Measurements from ENCODE around the gene HTD2.

Gene HTD2

GRCh38 chr3:58353722-58354553 is 47.6 kb downstream of the HTD2 start:
- POLR2A ChIA-PET (ENCODE audit: low non-redundant PET): interaction anchor here (0.6 kb wide), 2 partner anchors 21 to 52 kb away, joined by 3 to 5 read pairs; partner anchors contain the start of gene PXK
- CTCF ChIA-PET: interaction anchor here (0.6 kb wide), 1 partner anchor 41 kb away, joined by 4 read pairs; no protein-coding TSS in a partner anchor
- TF ChIP-seq CTCF (conservative IDR thresholded peaks at IDR 0.05; ENCODE audit: low read depth): no peak
- no peak overlapping the region for H3K27ac ChIP-seq
- no peak for DNase-seq (ENCODE audit: low spot score)

DNA sequence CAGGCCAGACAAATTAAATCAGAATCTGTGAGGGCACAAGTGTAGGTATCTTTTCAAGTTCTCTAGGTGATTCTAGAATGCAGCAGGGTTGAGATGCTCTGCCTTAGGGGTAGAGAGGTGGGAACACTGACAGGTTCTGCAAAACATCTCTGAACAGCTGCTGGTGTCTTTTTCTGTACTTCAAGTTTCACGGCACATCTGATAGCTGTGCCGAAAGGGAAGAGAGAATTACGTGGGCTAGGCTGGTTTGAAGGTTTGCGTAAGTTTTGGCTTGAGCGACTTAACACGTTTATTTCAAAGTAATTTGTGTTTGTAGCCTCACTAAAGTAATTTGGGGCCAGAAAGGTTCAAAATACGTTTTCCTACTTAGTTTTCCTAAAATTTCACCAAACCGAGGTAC is 48.9 kb downstream of the HTD2 start:
- POLR2A ChIA-PET (ENCODE audit: low non-redundant PET): no interaction called here
- DNase-seq (ENCODE audit: low spot score): no peak
- CTCF ChIA-PET: no interaction called here
- no peak overlapping the region for H3K27ac ChIP-seq
- no peak for TF ChIP-seq CTCF (conservative IDR thresholded peaks at IDR 0.05; ENCODE audit: low read depth)

DNA sequence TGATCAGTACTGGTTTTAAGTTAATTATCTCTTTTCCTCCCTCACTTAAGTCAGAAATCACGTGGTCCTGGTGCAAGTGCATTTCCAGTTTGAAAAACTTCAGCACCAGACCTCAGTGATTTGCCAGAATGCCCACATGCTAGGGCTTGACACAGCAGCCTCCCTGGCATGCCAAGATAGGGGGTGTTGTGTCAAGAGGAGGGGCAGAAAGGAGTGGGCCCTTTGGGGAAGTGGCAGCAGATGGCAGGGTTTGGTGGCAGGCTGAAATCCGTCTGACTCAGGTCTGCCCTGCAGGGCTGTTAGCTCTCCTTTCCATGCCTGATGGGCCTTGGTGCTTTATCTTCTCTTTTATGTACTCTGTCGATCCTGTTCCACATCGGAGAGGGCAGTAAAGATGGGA is 49.7 kb downstream of the HTD2 start:
- no peak for TF ChIP-seq CTCF (conservative IDR thresholded peaks at IDR 0.05; ENCODE audit: low read depth)
- ChIA-PET CTCF (interaction anchor here (0.7 kb wide), 1 partner anchor 170 kb away, joined by 5 read pairs; no protein-coding TSS in a partner anchor), POLR2A (ENCODE audit: low non-redundant PET) (interaction anchor here (0.5 kb wide), 1 partner anchor 166 kb away, joined by 3 read pairs; no protein-coding TSS in a partner anchor)
- peak overlapping the region; percentile 57 for H3K27ac ChIP-seq
- DNase-seq (ENCODE audit: low spot score): no peak

- no peak overlapping the region for H3K27ac ChIP-seq
- no peak for DNase-seq (ENCODE audit: low spot score)
- POLR2A ChIA-PET (ENCODE audit: low non-redundant PET): no interaction called here
- TF ChIP-seq CTCF (conservative IDR thresholded peaks at IDR 0.05; ENCODE audit: low read depth): no peak
- CTCF ChIA-PET: no interaction called here
Observed at GRCh38 chr3:58357402-58357801, 51.1 kb downstream of the HTD2 start.

- POLR2A ChIA-PET (ENCODE audit: low non-redundant PET): no interaction called here
- no peak for DNase-seq (ENCODE audit: low spot score)
- TF ChIP-seq CTCF (conservative IDR thresholded peaks at IDR 0.05; ENCODE audit: low read depth): no peak
- no peak overlapping the region for H3K27ac ChIP-seq
- CTCF ChIA-PET: no interaction called here
Observed at GRCh38 chr3:58358092-58358491, 51.8 kb downstream of the HTD2 start.

GRCh38 chr3:58358808-58359207 is 52.5 kb downstream of the HTD2 start:
- ChIA-PET POLR2A (ENCODE audit: low non-redundant PET) (no interaction called here), CTCF (no interaction called here)
- no peak for DNase-seq (ENCODE audit: low spot score)
- TF ChIP-seq CTCF (conservative IDR thresholded peaks at IDR 0.05; ENCODE audit: low read depth): no peak
- no peak overlapping the region for H3K27ac ChIP-seq
